Effector CD4-positive, alpha-beta T cell (primary cell): ENCODE data around the gene CILP2.

Experiments
- DNase-seq: peaks from one replicate; pipeline ENCODE4 v3.0.0-alpha.2; 2020

Gene CILP2

GRCh38 chr19:19529783-19530422, 8.2 kb upstream of the CILP2 start:
- no peak for DNase-seq

DNA sequence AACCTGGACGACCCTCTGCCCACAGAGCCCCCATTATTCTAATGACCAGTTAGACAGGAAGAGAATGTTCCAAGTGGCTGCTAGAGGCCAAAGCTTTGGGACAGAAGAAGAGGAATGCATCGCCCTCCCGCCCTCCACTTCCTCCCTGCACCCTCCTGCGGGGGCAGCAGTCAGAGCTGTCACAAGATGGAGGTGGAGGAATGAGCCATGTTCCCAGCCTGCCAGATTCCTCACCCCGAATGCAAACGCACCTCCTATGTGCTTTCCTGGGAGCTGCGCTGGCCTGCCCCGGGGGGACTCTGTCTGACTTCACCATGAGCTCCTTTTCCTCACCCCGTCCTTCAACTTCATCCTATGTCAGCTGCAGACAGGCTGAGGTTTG, 7.7 kb upstream of the CILP2 start:
- DNase-seq: no peak

DNA sequence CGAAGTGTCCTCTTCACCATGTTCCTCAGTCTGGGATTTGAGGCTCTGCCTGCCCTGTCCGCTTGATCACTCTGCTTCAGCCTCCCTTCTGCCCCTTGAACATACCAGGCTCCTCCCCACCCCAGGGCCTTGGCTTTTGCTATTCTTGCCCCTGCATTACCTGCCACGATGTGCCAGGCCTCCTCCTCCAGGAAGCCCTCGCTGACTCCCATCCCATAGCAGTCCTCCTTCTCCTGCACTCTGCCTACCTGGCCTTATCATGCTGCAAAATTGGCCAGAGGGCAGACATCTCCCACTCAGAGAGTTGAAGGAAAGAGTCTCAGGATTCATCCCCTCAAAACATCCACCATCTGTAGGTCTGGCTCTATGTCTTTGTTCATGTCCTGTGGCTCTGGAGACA, 7.2 kb upstream of the CILP2 start:
- DNase-seq: no peak

- peak; percentile 85 for DNase-seq
Observed at GRCh38 chr19:19531951-19532805, 5.9 kb upstream of the CILP2 start.

DNA sequence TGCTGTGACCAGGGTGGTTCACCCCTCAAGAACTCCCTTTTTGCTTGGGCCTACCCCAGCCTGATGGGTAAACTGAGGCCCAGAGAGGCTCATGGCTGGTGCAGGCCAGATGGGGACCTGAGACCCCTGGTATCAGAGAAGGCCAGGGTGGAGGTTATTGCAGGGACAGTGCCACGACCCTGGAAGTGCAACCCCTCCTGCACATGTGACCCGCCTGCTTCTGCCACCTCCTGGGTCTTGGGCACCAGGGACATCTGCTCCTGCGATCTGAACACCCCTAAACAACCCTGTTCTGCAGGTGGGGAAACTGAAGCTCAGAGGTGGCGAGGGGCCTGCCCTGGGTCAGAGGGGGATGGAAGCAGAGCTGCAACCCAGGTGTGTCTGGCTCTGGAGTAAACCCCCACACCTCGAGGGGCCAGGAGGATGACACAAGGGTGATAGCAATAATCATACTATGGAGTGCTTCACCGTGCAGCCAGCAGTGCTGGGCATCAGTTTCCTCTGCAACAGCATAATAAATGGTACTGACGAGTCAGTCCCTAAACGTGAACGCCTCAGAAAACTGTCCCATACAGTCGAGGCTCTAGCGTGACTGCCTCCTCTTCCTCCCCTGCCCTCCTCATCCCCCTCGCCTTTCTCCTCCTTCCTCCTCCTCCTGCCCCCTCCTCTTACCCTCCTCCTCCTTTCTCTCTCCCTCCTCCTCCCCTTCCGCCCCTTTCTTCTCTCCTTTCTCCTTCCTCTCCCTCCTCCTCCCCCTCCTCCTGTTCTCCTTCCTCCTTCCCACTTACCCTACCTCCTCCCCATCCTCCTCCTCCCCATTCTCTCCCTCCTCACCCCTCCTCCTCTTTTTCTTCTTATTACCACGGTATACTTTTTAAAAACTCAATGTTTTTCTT, 5.0 kb upstream of the CILP2 start:
- no peak for DNase-seq

- no peak for DNase-seq
Observed at GRCh38 chr19:19533841-19534240, 4.2 kb upstream of the CILP2 start.

DNA sequence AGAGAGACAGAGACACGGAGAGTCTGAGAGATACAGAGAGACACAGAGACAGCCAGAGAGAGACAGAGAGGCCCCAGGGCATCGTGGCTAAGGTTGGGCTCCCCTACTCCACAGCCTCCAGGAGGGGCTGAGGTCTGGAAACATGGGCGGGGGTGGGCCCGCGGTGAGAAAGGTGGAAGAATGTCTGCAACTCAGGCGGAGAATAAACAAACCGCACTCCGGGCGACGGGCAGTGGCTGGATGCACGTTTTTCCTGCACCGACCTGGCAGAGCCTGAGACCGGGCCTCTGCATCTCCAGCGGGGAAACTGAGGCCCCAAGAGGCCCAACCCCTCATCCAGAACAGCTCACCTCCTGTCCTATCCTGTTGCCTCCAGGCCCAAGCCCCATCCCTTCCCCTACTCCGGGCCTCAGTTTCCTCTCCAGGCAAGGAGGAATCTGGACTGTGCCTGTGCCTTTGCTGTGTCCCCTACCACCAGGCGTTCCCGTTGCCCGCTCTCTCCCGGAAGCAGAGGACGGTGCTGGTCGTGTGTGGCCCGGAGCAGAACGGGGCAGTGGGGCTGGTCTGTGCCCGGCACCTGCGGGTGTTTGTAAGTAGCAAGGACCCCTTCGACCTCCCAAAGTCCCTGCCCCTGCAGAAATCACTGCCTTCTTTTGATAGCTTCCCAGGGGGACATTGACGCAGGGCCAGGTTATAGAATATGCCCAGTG, 3.4 kb upstream of the CILP2 start:
- no peak for DNase-seq

GRCh38 chr19:19535311-19536191, 2.5 kb upstream of the CILP2 start:
- DNase-seq: no peak

DNA sequence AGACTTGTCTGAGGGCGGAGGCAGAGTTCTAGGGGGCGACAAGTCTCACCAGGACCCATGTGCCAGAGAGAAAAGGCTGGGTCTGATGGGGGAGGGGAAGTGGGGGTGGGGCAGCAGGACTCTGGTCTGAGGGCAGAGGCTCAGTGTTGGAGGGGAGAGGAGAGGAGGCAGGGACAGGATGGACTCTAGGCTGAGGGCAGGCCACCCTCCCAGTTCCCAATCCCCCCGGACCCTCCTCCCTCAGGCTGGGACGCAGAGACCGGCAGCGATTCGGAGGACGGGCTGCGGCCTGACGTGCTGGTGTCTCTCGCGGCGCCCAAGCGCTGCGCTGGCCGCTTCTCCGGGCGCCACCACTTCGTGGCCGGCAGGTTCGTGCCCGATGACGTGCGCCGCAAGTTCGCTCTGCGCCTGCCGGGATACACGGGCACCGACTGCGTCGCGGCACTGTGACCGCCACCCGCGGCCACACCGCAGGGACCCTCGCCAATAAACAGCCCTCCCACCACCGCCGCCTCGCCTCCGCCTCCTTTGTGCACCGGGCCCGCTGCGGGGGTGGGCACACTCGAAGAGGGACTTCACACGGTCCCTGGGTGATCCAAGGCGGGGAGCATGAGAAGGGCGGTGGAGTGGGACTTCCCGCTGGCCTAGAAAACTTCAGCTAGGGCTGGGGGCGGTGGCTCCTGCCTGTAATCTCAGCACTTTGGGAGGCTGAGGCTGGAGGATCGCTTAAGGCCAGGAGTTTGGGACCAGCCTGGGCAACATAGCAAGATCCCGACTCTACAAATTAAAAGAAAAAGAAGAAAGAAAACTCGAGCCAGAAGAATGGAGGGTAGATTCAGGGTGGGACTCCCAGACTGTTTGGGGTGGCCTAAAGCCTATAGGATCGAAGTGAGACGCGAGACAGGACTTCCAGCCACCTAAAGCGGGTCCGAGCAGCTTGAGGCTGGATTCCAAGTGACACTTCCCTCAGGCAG, 703 bp upstream of the CILP2 start:
- DNase-seq: no peak

GRCh38 chr19:19538785-19539166, 711 bp downstream of the CILP2 start:
- no peak for DNase-seq

GRCh38 chr19:19539698-19540063, 1.6 kb downstream of the CILP2 start:
- no peak for DNase-seq

DNA sequence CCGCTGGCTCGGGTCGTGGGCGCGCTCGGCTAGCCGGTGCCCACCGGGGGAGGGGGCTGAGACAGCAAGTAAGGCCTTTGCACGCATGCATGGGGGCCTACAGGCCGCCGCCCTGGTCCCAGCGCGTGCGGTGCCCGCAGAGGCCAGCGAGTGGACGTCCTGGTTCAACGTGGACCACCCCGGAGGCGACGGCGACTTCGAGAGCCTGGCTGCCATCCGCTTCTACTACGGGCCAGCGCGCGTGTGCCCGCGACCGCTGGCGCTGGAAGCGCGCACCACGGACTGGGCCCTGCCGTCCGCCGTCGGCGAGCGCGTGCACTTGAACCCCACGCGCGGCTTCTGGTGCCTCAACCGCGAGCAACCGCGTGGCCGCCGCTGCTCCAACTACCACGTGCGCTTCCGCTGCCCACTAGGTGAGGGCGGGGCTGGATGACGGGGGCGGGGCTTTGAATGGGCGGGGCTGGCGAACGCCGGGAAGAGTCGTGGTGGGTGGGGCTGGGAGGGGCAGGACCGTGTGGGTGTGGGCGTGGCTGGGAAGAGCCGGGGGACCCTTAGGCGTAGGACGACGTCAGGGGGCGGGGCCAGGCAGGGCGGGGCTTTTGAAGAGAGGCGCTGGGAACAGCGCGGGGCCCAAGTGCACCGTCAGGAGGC, 2.1 kb downstream of the CILP2 start:
- DNase-seq: peak; percentile 39

DNA sequence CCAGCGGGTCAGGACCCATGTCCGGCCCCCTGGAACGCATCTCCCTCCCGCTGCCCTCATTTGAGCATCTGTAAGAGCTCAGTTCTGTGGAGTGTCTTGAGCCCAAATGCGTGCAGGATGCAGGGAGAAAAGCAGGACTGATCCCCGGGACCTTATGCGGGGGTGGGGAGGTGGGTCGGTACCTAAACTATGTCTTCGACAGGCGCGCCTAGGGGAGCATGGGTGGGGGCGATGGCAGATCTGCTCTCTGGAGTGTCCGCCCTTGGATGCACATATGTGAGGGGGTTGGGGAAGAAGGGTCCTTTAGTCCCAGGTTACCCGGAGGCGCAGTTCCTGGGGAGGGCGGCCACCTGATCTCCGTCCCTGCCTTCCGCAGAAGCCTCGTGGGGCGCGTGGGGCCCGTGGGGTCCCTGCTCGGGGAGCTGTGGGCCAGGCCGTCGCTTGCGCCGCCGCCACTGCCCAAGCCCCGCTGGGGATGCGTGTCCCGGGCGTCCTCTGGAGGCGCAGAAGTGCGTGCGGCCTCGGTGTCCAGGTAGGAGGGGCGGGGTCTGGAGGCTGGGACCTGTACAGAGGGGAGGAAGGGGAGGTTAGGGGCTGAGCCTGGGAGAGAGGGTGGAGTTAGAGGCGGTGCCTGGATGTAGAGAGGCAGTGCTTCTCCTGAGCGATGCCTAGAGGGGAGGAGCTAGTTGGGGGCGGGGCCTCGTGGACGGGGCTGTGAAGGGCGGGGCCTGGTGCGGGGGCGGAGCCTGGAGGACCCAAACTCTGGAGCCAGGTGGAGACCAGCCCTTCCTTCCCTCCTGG, 2.9 kb downstream of the CILP2 start:
- peak; percentile 63 for DNase-seq

- DNase-seq: no peak
Observed at GRCh38 chr19:19541616-19542015, 3.6 kb downstream of the CILP2 start.

DNA sequence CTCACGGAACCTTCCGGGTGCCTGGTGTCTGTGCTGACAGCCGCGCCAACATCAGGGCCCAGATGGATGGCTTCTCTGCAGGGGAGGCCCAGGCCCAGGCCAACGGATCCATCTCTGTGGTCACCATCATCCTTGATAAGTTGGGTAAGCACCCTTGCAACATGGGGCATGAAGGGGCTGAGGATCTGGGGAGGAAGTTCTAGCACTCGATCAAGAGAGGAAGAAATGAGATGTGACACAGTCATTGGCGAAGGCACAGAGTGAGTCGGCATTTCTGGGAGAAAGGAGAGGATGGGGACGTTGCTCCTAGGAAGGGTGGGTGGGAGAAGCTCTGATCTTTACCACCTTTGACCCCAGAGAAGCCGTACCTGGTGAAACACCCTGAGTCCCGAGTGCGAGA, 4.4 kb downstream of the CILP2 start:
- no peak for DNase-seq

GRCh38 chr19:19543101-19543500, 5.0 kb downstream of the CILP2 start:
- DNase-seq: no peak

GRCh38 chr19:19543640-19544039, 5.6 kb downstream of the CILP2 start:
- no peak for DNase-seq

GRCh38 chr19:19544257-19544953, 6.3 kb downstream of the CILP2 start:
- no peak for DNase-seq
